ENCODE data around the gene EMC1. TPM values are rescaled to one million over a fixed set of nuclear protein-coding genes. Genes with fewer than 3 reads are reported as not detected.

The EMC1 gene
- polyA plus RNA-seq, 3 donors, result 14.7 to 27.1 (median 18.5) TPM

DNA sequence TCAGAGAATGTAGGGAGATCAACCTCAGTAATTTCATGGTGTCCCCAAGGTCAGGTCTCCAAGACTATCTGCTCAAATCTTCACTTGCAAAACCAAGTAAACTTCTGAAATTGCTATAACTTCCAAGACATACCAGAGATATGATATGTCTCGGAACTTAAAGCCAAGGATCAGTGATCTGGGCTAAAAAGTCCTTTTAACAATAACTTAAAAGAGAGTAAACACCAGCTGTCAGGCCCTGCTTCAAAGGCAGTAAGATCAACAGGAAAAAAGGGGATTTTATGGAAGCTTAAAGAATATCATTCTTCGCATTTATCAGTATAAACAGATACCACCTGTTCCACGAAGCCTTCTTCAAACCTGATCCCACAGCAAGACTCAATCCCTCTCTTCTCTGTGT is 55.0 kb downstream of the EMC1 start:
- DNase-seq, result no peak
- Histone ChIP-seq H3K27me3 (ENCODE audit: control insufficient read depth in 2 of 2, insufficient read depth in 2 of 2, low read length in 2 of 2) (no peaks in the 10 kb centered on the region), H3K79me2 (ENCODE audit: insufficient read depth, low read length) (peaks cover 17% of the 10 kb centered on the region), H3K9ac (ENCODE audit: insufficient read depth, low read length, poor library complexity, severe bottlenecking) (no peak overlapping the region), H3K4me1 (ENCODE audit: control insufficient read depth in 1 of 2, insufficient read depth in 2 of 2, low read length in 2 of 2) (no peaks in the 10 kb centered on the region), H3K4me3 (replicated peaks in 1 of 3; ENCODE audit: low read depth in 2 of 3, low read length in 3 of 3) (no peak overlapping the region), H2AFZ (ENCODE audit: insufficient read depth, low read depth, low read length, poor library complexity, severe bottlenecking) (no peak overlapping the region), H3K4me2 (replicated peaks; ENCODE audit: extremely low read depth, low read length, poor library complexity, severe bottlenecking) (no peak overlapping the region), H3K36me3 (replicated peaks in 1 of 2; ENCODE audit: control insufficient read depth in 1 of 2, insufficient read depth in 2 of 2, low read length in 2 of 2) (peaks cover 90 to 94% of the 10 kb centered on the region in 2 donors), H3K9me3 (replicated peaks in 1 of 2; ENCODE audit: control insufficient read depth in 1 of 2, insufficient read depth in 1 of 2, low read length in 2 of 2) (no peaks in the 10 kb centered on the region), H3K27ac (ENCODE audit: low read depth in 1 of 2, low read length in 2 of 2) (no peak overlapping the region), H4K20me1 (ENCODE audit: insufficient read depth, low read length) (peaks cover 37% of the 10 kb centered on the region)
- no peaks in the 10 kb centered on the region for H3K4me1 Mint-ChIP-seq
- intact Hi-C loops (cut with micrococcal nuclease), result no loop called here
- H3K27me3 Mint-ChIP-seq (ENCODE audit: low read depth in 3 of 3), result no peaks in the 10 kb centered on the region
- peaks cover 0 to 1% (median 0%) of the 10 kb centered on the region in 7 donors for H3K9me3 Mint-ChIP-seq
- no CpG with 5 or more reads among the region's 3 CpGs for WGBS (ENCODE audit: insufficient coverage)
- no peak overlapping the region for H3K27ac Mint-ChIP-seq
- H3K4me3 Mint-ChIP-seq, result no peak overlapping the region
- no peak for TF ChIP-seq CTCF (IDR thresholded peaks at IDR 0.05)
- peaks cover 80 to 97% of the 10 kb centered on the region in 2 donors for H3K36me3 Mint-ChIP-seq

GRCh38 chr1:19193004-19193403 is 58.3 kb downstream of the EMC1 start:
- no peak overlapping the region for H3K9ac ChIP-seq (ENCODE audit: insufficient read depth, low read length, poor library complexity, severe bottlenecking)
- WGBS (ENCODE audit: insufficient coverage), result 100% methylated on average over 1 of the region's 3 CpGs
- no peak overlapping the region for H2AFZ ChIP-seq (ENCODE audit: insufficient read depth, low read depth, low read length, poor library complexity, severe bottlenecking)
- no peaks in the 10 kb centered on the region for H3K27me3 ChIP-seq (ENCODE audit: control insufficient read depth in 2 of 2, insufficient read depth in 2 of 2, low read length in 2 of 2)
- no peak overlapping the region for H3K4me2 ChIP-seq (replicated peaks; ENCODE audit: extremely low read depth, low read length, poor library complexity, severe bottlenecking)
- no peak overlapping the region for H3K4me3 ChIP-seq (replicated peaks in 1 of 3; ENCODE audit: low read depth in 2 of 3, low read length in 3 of 3)
- H3K36me3 Mint-ChIP-seq, result peaks cover 78 to 90% of the 10 kb centered on the region in 2 donors
- peaks cover 0 to 1% (median 0%) of the 10 kb centered on the region in 7 donors for H3K9me3 Mint-ChIP-seq
- H3K36me3 ChIP-seq (replicated peaks in 1 of 2; ENCODE audit: control insufficient read depth in 1 of 2, insufficient read depth in 2 of 2, low read length in 2 of 2), result peaks cover 85 to 94% of the 10 kb centered on the region in 2 donors
- DNase-seq, result no peak
- H3K4me3 Mint-ChIP-seq, result no peak overlapping the region
- no peak overlapping the region for H3K27ac ChIP-seq (ENCODE audit: low read depth in 1 of 2, low read length in 2 of 2)
- H3K27ac Mint-ChIP-seq, result no peak overlapping the region
- no peaks in the 10 kb centered on the region for H3K4me1 ChIP-seq (ENCODE audit: control insufficient read depth in 1 of 2, insufficient read depth in 2 of 2, low read length in 2 of 2)
- H3K9me3 ChIP-seq (replicated peaks in 1 of 2; ENCODE audit: control insufficient read depth in 1 of 2, insufficient read depth in 1 of 2, low read length in 2 of 2), result no peaks in the 10 kb centered on the region
- H3K79me2 ChIP-seq (ENCODE audit: insufficient read depth, low read length), result no peaks in the 10 kb centered on the region
- H3K27me3 Mint-ChIP-seq (ENCODE audit: low read depth in 3 of 3), result no peaks in the 10 kb centered on the region
- H4K20me1 ChIP-seq (ENCODE audit: insufficient read depth, low read length), result peaks cover 7% of the 10 kb centered on the region
- intact Hi-C loops (cut with micrococcal nuclease), result no loop called here
- no peak for TF ChIP-seq CTCF (IDR thresholded peaks at IDR 0.05)
- no peaks in the 10 kb centered on the region for H3K4me1 Mint-ChIP-seq

All from CD14-positive monocyte (primary cell).